ENCODE measurements around the gene PRODH. TPM values are rescaled to one million over a fixed set of nuclear protein-coding genes. Genes with fewer than 3 reads are reported as not detected.
"Not testable (repeated sequence)": the region's sequence is repeated elsewhere in the genome, so short reads cannot be mapped to it uniquely, and the experiment has no call there.

Gene PRODH
- total RNA-seq, 1 donor from 2014 or later, result 1.4 TPM

GRCh38 chr22:18947905-18948304, 11.8 kb upstream of the PRODH start:
- peak in 1 of 2 donors; percentile 44 for DNase-seq (ENCODE audit: low spot score in 2 of 2)
- H3K9me3 ChIP-seq, result no peaks in the 10 kb centered on the region
- no peak for TF ChIP-seq CTCF (IDR thresholded peaks at IDR 0.05)
- no peaks in the 10 kb centered on the region for H3K27me3 ChIP-seq
- intact Hi-C loops (cut with DNase I), result no loop called here
- H3K4me1 ChIP-seq, result no peaks in the 10 kb centered on the region
- no peaks in the 10 kb centered on the region for H3K36me3 ChIP-seq
- no peak overlapping the region for H3K27ac ChIP-seq
- no peak overlapping the region for H3K4me3 ChIP-seq

GRCh38 chr22:18947105-18947504, 11.0 kb upstream of the PRODH start:
- H3K27ac ChIP-seq; intact Hi-C loops (cut with DNase I); H3K4me1 ChIP-seq; H3K36me3 ChIP-seq; H3K27me3 ChIP-seq; H3K4me3 ChIP-seq; DNase-seq (ENCODE audit: low spot score in 2 of 2); H3K9me3 ChIP-seq: not testable (repeated sequence)

GRCh38 chr22:18938691-18939090, 2.6 kb upstream of the PRODH start:
- H3K4me1 ChIP-seq; H3K36me3 ChIP-seq; intact Hi-C loops (cut with DNase I); H3K9me3 ChIP-seq; H3K4me3 ChIP-seq; DNase-seq (ENCODE audit: low spot score in 2 of 2); H3K27ac ChIP-seq; H3K27me3 ChIP-seq: not testable (repeated sequence)

GRCh38 chr22:18934688-18935087, 1.4 kb downstream of the PRODH start:
- H3K9me3 ChIP-seq; H3K27ac ChIP-seq; intact Hi-C loops (cut with DNase I); H3K4me1 ChIP-seq; DNase-seq (ENCODE audit: low spot score in 2 of 2); H3K36me3 ChIP-seq; H3K4me3 ChIP-seq; H3K27me3 ChIP-seq: not testable (repeated sequence)

GRCh38 chr22:18933914-18934313, 2.2 kb downstream of the PRODH start:
- Histone ChIP-seq H3K9me3 (no peaks in the 10 kb centered on the region), H3K27me3 (no peaks in the 10 kb centered on the region), H3K27ac (no peak overlapping the region), H3K4me3 (no peak overlapping the region), H3K4me1 (no peaks in the 10 kb centered on the region), H3K36me3 (no peaks in the 10 kb centered on the region)
- TF ChIP-seq CTCF (IDR thresholded peaks at IDR 0.05), result no peak
- intact Hi-C loops (cut with DNase I), result no loop called here
- DNase-seq (ENCODE audit: low spot score in 2 of 2), result no peak

- H3K27ac ChIP-seq, result no peak overlapping the region
- no peaks in the 10 kb centered on the region for H3K36me3 ChIP-seq
- no peaks in the 10 kb centered on the region for H3K9me3 ChIP-seq
- no peak for DNase-seq (ENCODE audit: low spot score in 2 of 2)
- no peaks in the 10 kb centered on the region for H3K4me1 ChIP-seq
- no peak for TF ChIP-seq CTCF (IDR thresholded peaks at IDR 0.05)
- no peak overlapping the region for H3K4me3 ChIP-seq
- H3K27me3 ChIP-seq, result no peaks in the 10 kb centered on the region
- intact Hi-C loops (cut with DNase I), result no loop called here
Measured at GRCh38 chr22:18931905-18932652, 4.0 kb downstream of the PRODH start.

GRCh38 chr22:18929459-18929858, 6.6 kb downstream of the PRODH start:
- Histone ChIP-seq H3K27ac (no peak overlapping the region), H3K36me3 (no peaks in the 10 kb centered on the region), H3K4me3 (no peak overlapping the region), H3K9me3 (no peaks in the 10 kb centered on the region), H3K4me1 (no peaks in the 10 kb centered on the region), H3K27me3 (no peaks in the 10 kb centered on the region)
- no peak for TF ChIP-seq CTCF (IDR thresholded peaks at IDR 0.05)
- intact Hi-C loops (cut with DNase I), result no loop called here
- DNase-seq (ENCODE audit: low spot score in 2 of 2), result peak in 1 of 2 donors; percentile 72
